ENCODE data around the gene FRAS1.

Gene FRAS1

DNA sequence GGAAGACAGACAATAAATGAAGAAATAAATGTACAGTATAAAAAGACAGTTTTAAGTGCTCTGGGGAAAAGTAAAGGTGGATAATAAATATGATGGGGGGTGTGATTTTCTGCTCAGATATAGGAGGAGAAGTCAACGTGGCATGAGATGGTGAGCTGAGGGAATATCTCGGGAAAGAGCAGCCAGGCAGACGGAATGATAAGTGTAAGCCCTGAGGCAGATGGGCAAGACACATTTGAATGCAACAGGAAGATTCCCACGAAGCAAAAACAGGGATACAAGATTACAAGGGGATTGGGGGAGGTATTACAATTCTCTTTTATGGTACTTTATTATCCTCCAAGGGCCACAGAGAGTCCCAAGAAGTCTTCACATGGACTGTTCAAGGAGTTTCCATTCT is 505.6 kb downstream of the FRAS1 start:
- no peak for DNase-seq

- no peak for DNase-seq
Measured at GRCh38 chr4:78565971-78566372, 508.8 kb downstream of the FRAS1 start.

DNA sequence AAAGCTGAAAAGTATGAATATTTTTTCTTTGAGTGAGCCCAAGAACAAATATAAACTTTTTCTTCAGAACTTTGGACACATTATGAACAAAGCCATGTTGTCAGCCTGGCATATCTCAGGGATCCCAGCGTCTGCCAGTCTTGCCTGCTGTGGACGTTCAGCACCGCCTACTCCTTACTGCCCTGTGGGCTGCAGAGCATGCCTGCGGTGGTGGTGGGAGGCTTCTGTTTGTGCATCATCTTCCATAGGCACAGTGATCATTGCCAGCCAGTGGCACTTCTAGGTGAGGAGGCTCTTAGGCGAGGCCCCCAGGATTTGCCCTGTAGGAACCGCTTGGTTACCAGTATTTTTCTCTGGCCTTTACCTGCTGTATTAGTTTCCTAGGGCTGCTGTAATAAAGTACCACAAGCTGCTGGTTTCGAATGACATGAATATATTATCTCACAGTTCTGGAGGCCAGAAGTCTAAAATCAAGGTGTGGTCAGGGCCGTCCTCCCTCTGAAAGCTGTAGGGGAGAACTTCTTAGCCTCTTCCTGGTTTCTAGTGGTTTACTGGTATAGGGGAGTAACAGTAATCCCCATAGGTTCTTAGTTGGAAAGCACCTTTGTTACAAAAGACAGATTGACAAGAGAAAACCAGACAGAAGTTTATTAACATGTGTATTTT is 509.8 kb downstream of the FRAS1 start:
- DNase-seq: no peak

DNA sequence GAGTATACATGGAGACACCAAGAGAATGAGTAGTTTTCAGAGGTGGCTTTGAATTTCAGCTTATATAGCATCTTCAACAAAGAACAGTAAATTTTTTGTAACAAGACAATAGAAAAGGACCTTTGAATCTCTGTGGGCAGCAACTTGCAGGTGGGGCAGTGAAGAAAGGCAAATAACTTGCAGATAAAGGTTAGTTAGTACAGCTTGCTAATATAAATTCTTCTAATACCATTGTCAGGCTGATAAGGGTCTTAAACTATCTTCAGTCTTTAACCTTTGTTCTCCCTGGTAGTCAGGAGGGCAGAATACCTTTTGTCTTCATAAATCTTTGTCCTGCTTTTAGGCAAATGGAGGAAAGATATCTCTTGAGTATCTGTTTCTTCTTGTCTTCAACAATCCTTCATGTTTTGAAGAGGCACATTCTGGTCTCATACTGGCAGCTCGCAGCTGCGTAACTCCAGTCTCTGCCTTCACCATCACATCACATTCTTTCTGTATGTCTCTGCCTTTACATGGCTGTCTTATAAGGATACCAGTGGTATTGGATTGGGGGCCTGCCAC is 510.5 kb downstream of the FRAS1 start:
- DNase-seq: no peak

DNA sequence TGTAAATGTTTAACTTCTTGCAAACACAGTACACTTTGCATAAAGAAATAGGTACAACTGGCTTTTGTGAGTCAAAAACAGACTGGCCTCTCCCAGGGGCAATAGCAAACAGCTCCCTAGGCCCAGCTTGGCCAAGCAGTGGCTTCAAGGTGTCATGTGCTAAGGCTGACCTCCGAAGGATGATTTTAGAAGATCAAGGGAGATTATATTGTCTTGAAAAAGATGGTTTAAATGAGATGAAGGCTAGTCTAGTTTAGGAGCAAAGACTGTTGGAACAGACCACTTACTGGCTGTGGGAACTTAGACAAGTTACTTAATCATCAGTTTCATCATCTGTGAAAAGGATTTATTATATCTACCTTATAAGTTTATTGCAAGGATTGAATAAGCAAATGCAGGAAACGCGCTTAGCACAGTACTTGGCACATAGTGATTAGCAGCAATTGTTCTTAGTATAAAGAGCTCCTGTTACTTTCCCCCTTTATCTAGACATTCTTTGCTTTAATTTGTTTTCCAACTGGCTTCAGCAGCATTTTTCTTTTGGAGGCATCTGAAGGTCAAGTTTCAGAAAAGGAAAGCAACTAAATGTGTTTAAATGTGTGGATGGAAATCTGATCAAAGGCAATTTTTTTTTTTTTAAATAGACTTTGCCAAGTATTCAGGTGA is 511.6 kb downstream of the FRAS1 start:
- no peak for DNase-seq

DNA sequence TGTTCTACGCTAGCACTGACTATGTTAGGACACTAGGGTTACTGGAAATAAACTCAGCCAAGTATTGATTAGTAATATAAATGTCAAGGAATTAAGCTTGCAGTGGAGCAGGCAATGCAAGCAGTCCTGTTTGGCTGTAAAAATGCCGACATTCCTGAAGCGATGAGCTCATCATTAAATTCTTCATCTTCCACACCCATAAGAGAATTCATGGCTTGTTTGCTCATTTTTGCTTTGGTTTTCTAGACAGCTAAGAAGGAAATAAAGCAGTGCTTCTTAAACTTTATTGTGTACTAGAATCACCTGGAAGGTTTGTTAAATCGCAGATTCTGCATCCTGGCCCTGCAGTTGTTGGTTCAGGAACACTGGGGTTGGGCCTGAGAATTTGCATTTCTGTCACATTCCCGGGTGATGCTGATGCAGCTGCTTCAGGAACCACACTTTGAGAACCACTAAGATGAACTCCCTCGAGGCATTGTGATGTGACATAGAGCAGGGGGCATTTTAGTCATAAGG is 512.2 kb downstream of the FRAS1 start:
- no peak for DNase-seq

DNA sequence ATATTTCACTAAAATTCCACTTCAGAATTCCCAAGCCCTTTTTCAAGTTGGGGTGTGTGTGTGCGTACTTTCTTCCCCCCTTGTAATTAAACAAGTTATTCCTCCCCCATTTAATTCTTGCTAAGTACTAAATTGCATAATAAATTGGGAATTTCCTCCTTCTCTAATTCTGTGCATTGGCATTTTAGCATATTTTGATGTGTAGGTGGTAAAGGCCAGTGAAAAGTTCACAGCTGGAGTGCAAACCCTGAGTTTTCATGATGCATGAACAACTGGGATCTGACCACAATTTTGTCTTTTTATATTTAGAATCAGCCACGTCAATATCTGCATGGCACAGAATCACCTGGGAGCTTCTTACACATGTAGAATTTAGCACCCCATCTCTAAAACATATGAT is 513.0 kb downstream of the FRAS1 start:
- no peak for DNase-seq

DNA sequence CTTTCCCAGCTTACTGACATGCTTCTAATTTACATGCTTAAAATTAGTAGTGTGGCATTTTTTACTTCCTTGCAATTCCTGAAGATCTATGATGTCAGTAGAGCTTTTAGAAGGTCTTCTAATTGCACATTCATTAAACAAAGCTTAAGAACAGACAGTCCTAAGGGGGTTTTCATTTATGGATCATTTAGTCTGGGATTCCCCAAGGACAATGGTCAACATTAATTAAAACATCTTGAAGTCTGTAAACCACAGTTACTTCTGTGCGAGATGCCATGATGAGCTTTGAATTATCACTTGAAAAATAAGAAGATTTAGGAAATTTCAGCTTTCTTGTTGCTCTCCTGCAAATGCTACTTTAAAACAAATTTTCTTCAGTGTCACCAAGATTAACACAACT is 514.7 kb downstream of the FRAS1 start:
- no peak for DNase-seq

- no peak for DNase-seq
Measured at GRCh38 chr4:78578674-78579425, 521.7 kb downstream of the FRAS1 start.

GRCh38 chr4:78581618-78582017 is 524.5 kb downstream of the FRAS1 start:
- DNase-seq: no peak

GRCh38 chr4:78584863-78585547 is 527.9 kb downstream of the FRAS1 start:
- DNase-seq: no peak

DNA sequence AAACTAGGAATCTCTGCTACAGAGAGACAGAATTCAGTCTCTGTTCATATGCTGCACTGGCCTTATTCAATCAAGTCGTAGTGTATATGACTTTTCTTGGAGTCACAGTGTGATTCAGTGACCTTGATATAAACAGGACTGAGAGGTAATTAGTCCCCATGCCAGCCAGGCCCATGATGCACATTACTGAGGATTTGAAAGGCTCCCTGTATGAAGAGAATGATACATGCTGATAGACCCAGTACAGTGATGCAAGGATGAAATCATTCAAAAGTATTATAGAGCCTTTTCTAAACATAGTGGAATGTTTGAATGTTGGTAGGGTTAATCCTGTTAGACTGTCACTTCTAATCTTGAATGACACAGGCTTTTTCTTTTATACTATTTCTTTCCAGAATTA is 528.5 kb downstream of the FRAS1 start:
- no peak for DNase-seq

DNA sequence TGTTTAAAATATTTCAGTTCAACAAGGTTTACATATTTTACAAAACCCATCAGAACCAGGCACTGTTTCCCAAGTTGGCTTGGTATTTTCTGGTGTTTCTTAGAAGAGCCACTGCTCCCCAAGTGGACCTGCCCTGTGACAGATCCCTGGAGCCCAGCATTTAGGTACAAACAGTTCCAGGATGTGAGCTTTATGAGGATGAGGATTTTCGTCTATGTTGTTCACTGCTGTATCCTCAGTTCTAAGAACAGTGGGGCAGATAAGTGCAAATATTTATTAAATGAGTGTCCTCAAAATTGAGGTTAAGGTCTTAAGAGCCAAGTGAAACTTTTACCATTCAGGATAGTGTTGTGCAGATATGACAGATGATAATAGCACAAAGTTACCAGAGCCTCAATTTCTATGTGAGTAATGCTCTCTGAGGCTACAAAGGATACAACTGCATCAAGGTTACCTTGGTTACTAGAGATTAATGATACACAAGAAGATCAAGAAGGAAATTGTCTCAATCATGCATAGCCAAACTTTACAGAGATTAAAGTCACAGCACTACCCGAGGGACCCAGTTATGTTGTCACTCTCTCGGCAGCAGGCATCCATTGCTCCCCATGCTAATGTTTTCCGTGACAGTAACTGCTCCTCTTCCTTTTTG is 531.9 kb downstream of the FRAS1 start:
- no peak for DNase-seq

DNA sequence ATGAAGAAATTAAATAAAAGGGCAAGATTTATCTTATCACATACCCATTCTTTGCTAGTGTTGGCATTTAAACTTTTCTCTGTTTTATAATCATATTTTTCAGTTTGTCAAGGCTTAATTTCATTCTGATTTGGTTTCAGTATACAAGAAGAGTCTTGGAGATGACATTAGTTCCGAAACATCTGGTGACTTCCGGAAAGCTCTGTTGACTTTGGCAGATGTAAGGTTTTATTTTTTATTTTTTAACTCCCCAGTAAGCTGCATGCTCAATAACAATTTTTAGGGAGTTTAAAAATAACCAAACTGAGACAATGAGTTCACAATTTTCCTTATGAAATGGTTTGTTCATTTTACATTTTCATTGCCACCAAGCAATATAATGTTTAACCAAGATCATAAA is 534.3 kb downstream of the FRAS1 start:
- DNase-seq: no peak

GRCh38 chr4:78592088-78592783 is 535.1 kb downstream of the FRAS1 start:
- DNase-seq: no peak

Data from NCI-H1105 treated with DMSO at 0.1 percent for 48 hours (cell line).